ENCODE data around the gene ATP6V1G3.

The ATP6V1G3 gene

GRCh38 chr1:198496216-198497143 is 44.0 kb downstream of the ATP6V1G3 start:
- no peaks in the 10 kb centered on the region for H3K79me2 ChIP-seq (ENCODE audit: insufficient read depth, low read depth)
- no peaks in the 10 kb centered on the region for H4K20me1 ChIP-seq (ENCODE audit: insufficient read depth)
- no peak overlapping the region for H3K4me2 ChIP-seq
- H2AFZ ChIP-seq (ENCODE audit: low read depth) = no peak overlapping the region
- no peaks in the 10 kb centered on the region for H3K36me3 ChIP-seq (ENCODE audit: insufficient read depth)
- TF ChIP-seq CTCF (conservative IDR thresholded peaks at IDR 0.05; ENCODE audit: low read depth, low read length) = no peak
- H3K9ac ChIP-seq = no peak overlapping the region
- H3K27ac ChIP-seq = no peak overlapping the region
- H3K4me3 ChIP-seq (IDR thresholded peaks at IDR 0.05; ENCODE audit: insufficient read depth, low read depth, low read length) = no peak overlapping the region
- H3K27me3 ChIP-seq (ENCODE audit: insufficient read depth, low read depth) = no peaks in the 10 kb centered on the region
- H3K4me1 ChIP-seq (ENCODE audit: low read depth, poor library complexity, severe bottlenecking) = peaks cover 7% of the 10 kb centered on the region

GRCh38 chr1:198495631-198496030 is 44.8 kb downstream of the ATP6V1G3 start:
- no peak overlapping the region for H3K4me2 ChIP-seq
- no peak overlapping the region for H3K9ac ChIP-seq
- no peak for TF ChIP-seq CTCF (conservative IDR thresholded peaks at IDR 0.05; ENCODE audit: low read depth, low read length)
- H4K20me1 ChIP-seq (ENCODE audit: insufficient read depth) = no peaks in the 10 kb centered on the region
- no peaks in the 10 kb centered on the region for H3K36me3 ChIP-seq (ENCODE audit: insufficient read depth)
- H3K4me3 ChIP-seq (IDR thresholded peaks at IDR 0.05; ENCODE audit: insufficient read depth, low read depth, low read length) = no peak overlapping the region
- H2AFZ ChIP-seq (ENCODE audit: low read depth) = no peak overlapping the region
- H3K27ac ChIP-seq = no peak overlapping the region
- H3K4me1 ChIP-seq (ENCODE audit: low read depth, poor library complexity, severe bottlenecking) = peaks cover 7% of the 10 kb centered on the region
- no peaks in the 10 kb centered on the region for H3K27me3 ChIP-seq (ENCODE audit: insufficient read depth, low read depth)
- no peaks in the 10 kb centered on the region for H3K79me2 ChIP-seq (ENCODE audit: insufficient read depth, low read depth)

- H2AFZ ChIP-seq (ENCODE audit: low read depth) = no peak overlapping the region
Measured at GRCh38 chr1:198494658-198495103, 45.8 kb downstream of the ATP6V1G3 start.

GRCh38 chr1:198494139-198494538 is 46.3 kb downstream of the ATP6V1G3 start:
- no peak overlapping the region for H3K27ac ChIP-seq
- H3K9ac ChIP-seq = no peak overlapping the region
- H3K4me1 ChIP-seq (ENCODE audit: low read depth, poor library complexity, severe bottlenecking) = peaks cover 7% of the 10 kb centered on the region

More at GRCh38 chr1:198494658-198495103, 45.8 kb downstream of the ATP6V1G3 start:
- no peaks in the 10 kb centered on the region for H3K79me2 ChIP-seq (ENCODE audit: insufficient read depth, low read depth)
- H3K27ac ChIP-seq = no peak overlapping the region
- no peaks in the 10 kb centered on the region for H4K20me1 ChIP-seq (ENCODE audit: insufficient read depth)
- TF ChIP-seq CTCF (conservative IDR thresholded peaks at IDR 0.05; ENCODE audit: low read depth, low read length) = no peak
- H3K4me3 ChIP-seq (IDR thresholded peaks at IDR 0.05; ENCODE audit: insufficient read depth, low read depth, low read length) = no peak overlapping the region
- peaks cover 7% of the 10 kb centered on the region for H3K4me1 ChIP-seq (ENCODE audit: low read depth, poor library complexity, severe bottlenecking)
- no peak overlapping the region for H3K9ac ChIP-seq
- no peak overlapping the region for H3K4me2 ChIP-seq
- H3K36me3 ChIP-seq (ENCODE audit: insufficient read depth) = no peaks in the 10 kb centered on the region
- H3K27me3 ChIP-seq (ENCODE audit: insufficient read depth, low read depth) = no peaks in the 10 kb centered on the region

More at GRCh38 chr1:198494139-198494538, 46.3 kb downstream of the ATP6V1G3 start:
- H3K27me3 ChIP-seq (ENCODE audit: insufficient read depth, low read depth) = no peaks in the 10 kb centered on the region
- TF ChIP-seq CTCF (conservative IDR thresholded peaks at IDR 0.05; ENCODE audit: low read depth, low read length) = no peak
- H3K79me2 ChIP-seq (ENCODE audit: insufficient read depth, low read depth) = no peaks in the 10 kb centered on the region
- H3K4me3 ChIP-seq (IDR thresholded peaks at IDR 0.05; ENCODE audit: insufficient read depth, low read depth, low read length) = no peak overlapping the region
- no peak overlapping the region for H3K4me2 ChIP-seq
- no peak overlapping the region for H2AFZ ChIP-seq (ENCODE audit: low read depth)
- H3K36me3 ChIP-seq (ENCODE audit: insufficient read depth) = no peaks in the 10 kb centered on the region
- no peaks in the 10 kb centered on the region for H4K20me1 ChIP-seq (ENCODE audit: insufficient read depth)

Data from KMS-11 (cell line).